ENCODE data around the gene CENATAC. TPM values are rescaled to one million over a fixed set of nuclear protein-coding genes. Genes with fewer than 3 reads are reported as not detected.

CENATAC gene, protein sequence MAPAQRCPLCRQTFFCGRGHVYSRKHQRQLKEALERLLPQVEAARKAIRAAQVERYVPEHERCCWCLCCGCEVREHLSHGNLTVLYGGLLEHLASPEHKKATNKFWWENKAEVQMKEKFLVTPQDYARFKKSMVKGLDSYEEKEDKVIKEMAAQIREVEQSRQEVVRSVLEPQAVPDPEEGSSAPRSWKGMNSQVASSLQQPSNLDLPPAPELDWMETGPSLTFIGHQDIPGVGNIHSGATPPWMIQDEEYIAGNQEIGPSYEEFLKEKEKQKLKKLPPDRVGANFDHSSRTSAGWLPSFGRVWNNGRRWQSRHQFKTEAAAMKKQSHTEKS
- total RNA-seq: 48.5 TPM

DNA sequence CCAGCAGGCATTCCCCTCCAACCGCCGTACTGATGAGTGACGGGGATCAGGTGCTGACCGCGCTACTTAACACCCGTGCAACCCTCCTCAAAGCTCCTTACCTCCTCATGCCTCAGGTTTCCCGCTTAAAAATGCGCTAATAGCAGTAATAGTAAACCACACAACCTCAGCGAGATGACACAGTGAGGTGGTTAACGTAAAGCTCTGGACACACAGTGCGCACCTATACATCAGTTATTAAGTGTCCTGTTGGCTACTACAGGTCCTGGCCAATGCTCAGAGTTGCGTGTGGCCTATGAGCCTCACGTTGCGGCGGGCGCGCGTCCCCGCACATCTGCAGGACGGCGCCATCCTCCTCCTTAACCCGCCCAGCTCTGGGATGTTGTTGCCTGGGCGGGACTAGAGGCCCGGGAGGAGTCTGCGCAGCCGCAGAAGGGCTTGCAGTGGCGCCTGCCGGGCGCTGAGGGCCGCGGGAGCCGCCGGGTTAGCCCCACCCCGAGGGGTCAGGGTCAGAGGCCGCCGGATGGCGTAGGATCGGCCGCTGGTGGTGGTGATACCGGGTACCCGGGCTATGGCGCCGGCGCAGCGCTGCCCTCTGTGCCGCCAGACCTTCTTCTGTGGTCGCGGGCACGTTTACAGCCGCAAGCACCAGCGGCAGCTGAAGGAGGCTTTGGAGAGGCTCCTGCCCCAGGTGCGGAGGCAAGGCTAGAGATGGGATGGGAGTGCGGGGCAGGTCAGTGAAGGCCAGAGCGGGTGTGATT lies at the start of gene CENATAC:
Gene CENATAC, plus strand, starts transcription at position 512 of the 761 bp plus-strand sequence. Its CDS starts 60 bp downstream, at position 572.

GRCh38 chr11:118956094-118956846 lies 41.7 kb upstream of the CENATAC start, which contains the start of gene UPK2:
TSS of gene UPK2 (plus strand) at chr11:118956298. CDS start at chr11:118956351, 53 bp downstream.

GRCh38 chr11:118971646-118972045 lies 26.3 kb upstream of the CENATAC start, which contains the start of gene FOXR1:
TSS of gene FOXR1 (plus strand) at chr11:118971761. CDS start at chr11:118971932, 171 bp downstream.

GRCh38 chr11:119018074-119018938 lies 20.4 kb downstream of the CENATAC start, which contains the start of the genes RPS25 and TRAPPC4:
TSS of gene RPS25 (minus strand) at chr11:119018343. CDS start at chr11:119018284, 59 bp downstream.
TSS of gene TRAPPC4 (plus strand) at chr11:119018766. CDS start at chr11:119018796, 30 bp downstream.

DNA sequence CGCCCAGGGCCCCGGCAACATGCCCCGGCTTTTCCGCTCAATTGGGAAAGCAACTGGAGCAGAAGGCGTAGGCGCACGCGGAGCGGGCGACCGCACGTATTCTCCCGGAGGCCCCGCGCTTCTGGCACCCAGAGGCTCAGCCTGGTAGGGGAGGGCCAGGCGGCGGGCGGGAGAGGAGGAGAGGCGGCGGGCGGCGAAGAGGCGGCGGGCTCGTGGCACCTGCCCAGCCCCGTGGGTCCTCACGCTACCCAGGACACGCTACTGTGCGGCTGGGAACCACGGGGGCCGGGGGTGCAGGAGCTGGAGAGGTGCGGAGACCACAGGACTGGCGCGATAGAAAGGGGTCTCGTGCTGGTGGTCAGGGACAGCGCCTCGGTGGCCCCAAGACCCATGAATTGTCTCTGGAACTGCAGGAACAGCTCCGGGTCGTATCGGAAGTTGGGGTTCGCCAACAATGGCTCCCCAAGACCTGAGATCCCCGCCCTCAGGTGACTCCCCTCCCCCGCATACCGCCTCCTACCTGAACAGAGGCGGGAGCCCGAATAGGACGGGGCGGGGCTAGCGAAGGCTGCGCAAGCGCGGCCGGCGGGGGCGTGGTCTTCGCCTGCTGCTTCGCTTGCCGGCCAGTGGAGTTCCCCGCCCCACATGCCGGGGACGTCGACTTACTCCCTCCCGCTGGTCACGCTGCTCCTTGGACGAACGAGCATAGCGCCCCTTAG lies 32.5 kb downstream of the CENATAC start, which contains the start of gene SLC37A4:
Gene SLC37A4, minus strand, starts transcription at position 549 of the 719 bp plus-strand sequence.

GRCh38 chr11:119057000-119057769 lies 59.2 kb downstream of the CENATAC start, which contains the start of gene HYOU1:
TSS of gene HYOU1 (minus strand) at chr11:119057205. CDS start at chr11:119056160, 1,045 bp downstream.

Other genes starting within 250 kb of the CENATAC start
- gene DDX6, start 207.0 kb upstream of the CENATAC start, total RNA-seq: 293 TPM
- not detected for gene CXCR5, start 114.2 kb upstream of the CENATAC start, total RNA-seq
- gene BCL9L, start 72.2 kb upstream of the CENATAC start, total RNA-seq: 24.8 TPM
- not detected for gene UPK2, start 41.8 kb upstream of the CENATAC start, total RNA-seq
- gene FOXR1, start 26.4 kb upstream of the CENATAC start, total RNA-seq: not detected
- 786 TPM for gene RPS25, start 20.2 kb downstream of the CENATAC start, total RNA-seq
- 57.7 TPM for gene TRAPPC4, start 20.6 kb downstream of the CENATAC start, total RNA-seq
- 24.0 TPM for gene SLC37A4, start 32.7 kb downstream of the CENATAC start, total RNA-seq
- 74.0 TPM for gene HYOU1, start 59.1 kb downstream of the CENATAC start, total RNA-seq
- 36.0 TPM for gene VPS11, start 69.7 kb downstream of the CENATAC start, total RNA-seq
- gene HMBS, start 86.7 kb downstream of the CENATAC start, total RNA-seq: 7.9 TPM
- gene DPAGT1, start 103.7 kb downstream of the CENATAC start, total RNA-seq: 29.1 TPM
- gene C2CD2L, start 109.2 kb downstream of the CENATAC start, total RNA-seq: 9.8 TPM
- gene HINFP, start 123.4 kb downstream of the CENATAC start, total RNA-seq: 24.4 TPM
- 14.6 TPM for gene ABCG4, start 150.9 kb downstream of the CENATAC start, total RNA-seq
- 24.0 TPM for gene NLRX1, start 170.6 kb downstream of the CENATAC start, total RNA-seq
- 0.44 TPM for gene NHERF4, start 187.3 kb downstream of the CENATAC start, total RNA-seq
- gene CBL, start 208.2 kb downstream of the CENATAC start, total RNA-seq: 23.1 TPM